ENCODE measurements around the gene ADORA2B.

DNA sequence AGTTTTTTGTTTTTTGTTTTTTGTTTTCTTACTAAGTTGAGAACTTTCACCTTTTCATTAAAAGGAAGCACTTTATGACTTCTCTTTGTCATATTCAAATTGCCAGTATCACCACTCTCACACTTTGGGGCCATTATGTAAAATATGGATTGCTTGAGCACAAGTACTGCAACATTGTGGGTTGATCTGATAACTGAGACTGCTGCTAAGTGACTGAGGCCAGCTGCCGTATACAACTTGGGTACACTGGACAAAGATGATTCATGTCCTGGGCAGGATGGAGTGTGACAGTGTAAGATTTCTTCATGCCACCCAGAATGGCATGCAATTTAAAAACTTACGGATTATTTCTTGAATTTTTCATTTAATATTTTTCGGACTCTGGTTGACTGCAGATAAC lies 62.5 kb downstream of the ADORA2B start:
- no peak for TF ChIP-seq CTCF (IDR thresholded peaks at IDR 0.05)
- no peak for TF ChIP-seq POLR2A (IDR thresholded peaks at IDR 0.05)

Measured in prostate gland (tissue), 2 donors.